DND-41 (cell line): ENCODE results near the gene CIRBP.
"Not testable (repeated sequence)": the region's sequence is repeated elsewhere in the genome, so short reads cannot be mapped to it uniquely, and the experiment has no call there.

Experiments
- ATAC-seq: fragments of 200-7000 bp; cut with Tn5 transposase; 3 replicates; pipeline ENCODE4 v1.9.1; 2021; ENCODE audit warnings: low read depth; ENCODE audit not compliant: insufficient read depth
- DNase-seq: peaks from one replicate; pipeline ENCODE4 v3.0.0-alpha.2; 2020
- H2AFZ ChIP-seq: 2 replicates; pipeline ENCODE4 v1.6.0; 2012; ENCODE audit warnings: low read depth, low read length
- H3K27ac ChIP-seq: 2 replicates; pipeline ENCODE4 v1.5.1; 2012; ENCODE audit warnings: low read length, inconsistent platforms
- H3K27me3 ChIP-seq: fragments of 200-600 bp; sonication (generic); 2 replicates; pipeline ENCODE4 v1.6.0; 2012; ENCODE audit warnings: low read length, mild to moderate bottlenecking, inconsistent platforms; ENCODE audit not compliant: insufficient read depth, poor library complexity
- H3K36me3 ChIP-seq: 2 replicates; pipeline ENCODE4 v1.5.1; 2012; ENCODE audit warnings: low read length, inconsistent platforms; ENCODE audit not compliant: insufficient read depth
- H3K4me1 ChIP-seq: 2 replicates; pipeline ENCODE4 v1.5.1; 2012; ENCODE audit warnings: mild to moderate bottlenecking, low read length; ENCODE audit not compliant: insufficient read depth
- H3K4me2 ChIP-seq: 2 replicates; pipeline ENCODE4 v1.6.0; 2012; ENCODE audit warnings: mild to moderate bottlenecking, moderate library complexity, low read length, inconsistent platforms; ENCODE audit not compliant: insufficient read depth
- H3K4me3 ChIP-seq, 2 experiments: fragments of 200-600 bp in 1 of 2; shearing (Covaris generic) in 1 of 2; 2 replicates each; pipeline ENCODE4 v1.5.1; 2012 to 2016; ENCODE audit warnings: inconsistent platforms in 2 of 2, low read length in 2 of 2, mild to moderate bottlenecking in 2 of 2, low read depth in 1 of 2, moderate library complexity in 1 of 2
- H3K79me2 ChIP-seq: 2 replicates; pipeline ENCODE4 v1.6.0; 2012; ENCODE audit warnings: low read length, inconsistent platforms; ENCODE audit not compliant: insufficient read depth
- H3K9ac ChIP-seq: 2 replicates; pipeline ENCODE4 v1.6.0; 2012; ENCODE audit warnings: low read depth, mild to moderate bottlenecking, inconsistent platforms, low read length, moderate library complexity
- H3K9me3 ChIP-seq: 2 replicates; pipeline ENCODE4 v1.5.1; 2012; ENCODE audit warnings: low read length, moderate library complexity, mild to moderate bottlenecking, inconsistent platforms; ENCODE audit not compliant: insufficient read depth, severe bottlenecking
- H4K20me1 ChIP-seq: 2 replicates; pipeline ENCODE4 v1.6.0; 2012; ENCODE audit warnings: low read length; ENCODE audit not compliant: insufficient read depth
- EZH2 ChIP-seq: IDR thresholded peaks from 3 replicates; pipeline ENCODE4 v1.6.1; 2012; ENCODE audit warnings: borderline replicate concordance, low read depth, mild to moderate bottlenecking, moderate library complexity, low read length, inconsistent platforms; ENCODE audit not compliant: severe bottlenecking
- TF ChIP-seq, protein P1 (sequence below): IDR thresholded peaks from 2 replicates; pipeline ENCODE4 v1.5.1; 2012; ENCODE audit warnings: borderline replicate concordance, low read length, moderate library complexity, mild to moderate bottlenecking; ENCODE audit not compliant: poor library complexity, severe bottlenecking; ENCODE audit errors: extremely low read depth

CIRBP gene

DNA sequence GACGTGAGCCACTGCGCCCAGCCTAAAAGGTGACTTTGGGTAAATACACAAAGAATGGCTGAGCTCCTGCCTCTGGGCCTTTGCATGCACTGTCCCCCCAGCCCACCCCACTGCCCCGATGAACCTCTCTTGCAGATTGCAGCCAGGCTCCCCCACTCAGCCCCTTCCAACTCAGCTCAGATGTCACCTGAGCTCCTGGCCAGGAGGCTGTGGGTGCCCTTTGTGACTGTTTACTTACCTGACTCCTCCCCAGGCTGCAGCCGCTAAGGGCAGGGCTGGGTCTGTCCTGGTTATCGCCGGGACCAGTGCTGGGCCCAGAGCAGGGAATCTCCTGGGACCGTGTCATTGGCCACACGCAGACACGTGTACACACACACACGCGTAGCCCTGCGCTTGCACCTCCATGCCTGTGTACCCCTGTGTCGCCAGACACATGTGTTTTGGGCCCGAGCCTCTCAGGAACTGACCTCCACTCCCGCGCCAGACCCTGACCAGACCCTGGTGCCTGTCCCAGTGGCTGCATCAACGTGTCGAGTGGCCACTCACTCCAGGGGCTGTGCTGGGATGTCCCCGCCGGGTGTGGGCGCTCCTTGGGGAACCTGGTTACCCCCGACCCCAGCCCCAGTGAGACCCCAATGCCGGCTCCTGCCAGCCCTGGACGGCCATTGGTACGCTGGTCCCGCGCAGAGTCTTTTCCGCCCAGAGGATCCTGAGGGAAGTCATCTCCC, 35.2 kb downstream of the CIRBP start:
- Histone ChIP-seq H3K9me3 (no peaks in the 10 kb centered on the region), H3K36me3 (no peaks in the 10 kb centered on the region), H3K27ac (no peak overlapping the region), H2AFZ (no peak overlapping the region), H4K20me1 (no peaks in the 10 kb centered on the region), H3K4me2 (no peak overlapping the region), H3K9ac (no peak overlapping the region), H3K4me1 (no peaks in the 10 kb centered on the region), H3K79me2 (no peaks in the 10 kb centered on the region), H3K4me3 (no peak overlapping the region), H3K27me3 (no peaks in the 10 kb centered on the region)
- TF ChIP-seq EZH2 = no peak
- TF ChIP-seq, protein P1, sequence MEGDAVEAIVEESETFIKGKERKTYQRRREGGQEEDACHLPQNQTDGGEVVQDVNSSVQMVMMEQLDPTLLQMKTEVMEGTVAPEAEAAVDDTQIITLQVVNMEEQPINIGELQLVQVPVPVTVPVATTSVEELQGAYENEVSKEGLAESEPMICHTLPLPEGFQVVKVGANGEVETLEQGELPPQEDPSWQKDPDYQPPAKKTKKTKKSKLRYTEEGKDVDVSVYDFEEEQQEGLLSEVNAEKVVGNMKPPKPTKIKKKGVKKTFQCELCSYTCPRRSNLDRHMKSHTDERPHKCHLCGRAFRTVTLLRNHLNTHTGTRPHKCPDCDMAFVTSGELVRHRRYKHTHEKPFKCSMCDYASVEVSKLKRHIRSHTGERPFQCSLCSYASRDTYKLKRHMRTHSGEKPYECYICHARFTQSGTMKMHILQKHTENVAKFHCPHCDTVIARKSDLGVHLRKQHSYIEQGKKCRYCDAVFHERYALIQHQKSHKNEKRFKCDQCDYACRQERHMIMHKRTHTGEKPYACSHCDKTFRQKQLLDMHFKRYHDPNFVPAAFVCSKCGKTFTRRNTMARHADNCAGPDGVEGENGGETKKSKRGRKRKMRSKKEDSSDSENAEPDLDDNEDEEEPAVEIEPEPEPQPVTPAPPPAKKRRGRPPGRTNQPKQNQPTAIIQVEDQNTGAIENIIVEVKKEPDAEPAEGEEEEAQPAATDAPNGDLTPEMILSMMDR = no peak
- DNase-seq (no peak), ATAC-seq (no peak)

DNA sequence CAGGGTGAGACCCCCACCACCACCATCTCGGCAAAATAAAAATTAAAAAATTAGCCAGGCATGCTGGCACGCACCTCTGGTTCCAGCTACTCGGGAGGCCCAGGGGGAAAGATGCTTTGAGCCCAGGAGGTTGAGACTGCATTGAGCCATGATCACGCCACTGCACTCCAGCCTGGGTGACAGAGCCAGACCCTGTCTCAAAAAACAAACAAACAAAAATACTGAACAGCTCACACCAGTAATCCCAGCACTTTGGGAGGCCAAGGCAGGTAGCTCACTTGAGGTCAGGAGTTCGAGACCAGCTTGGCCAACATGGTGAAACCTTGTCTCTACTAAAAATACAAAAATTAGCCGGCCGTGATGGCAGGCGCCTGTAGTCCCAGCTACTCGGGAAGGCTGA, 36.2 kb downstream of the CIRBP start:
- not testable (repeated sequence) for H3K27me3 ChIP-seq, H3K27ac ChIP-seq, H3K4me1 ChIP-seq, H3K9ac ChIP-seq, H3K4me2 ChIP-seq, H3K36me3 ChIP-seq, H3K9me3 ChIP-seq, H3K4me3 ChIP-seq, H2AFZ ChIP-seq, DNase-seq, ATAC-seq, H4K20me1 ChIP-seq, H3K79me2 ChIP-seq

DNA sequence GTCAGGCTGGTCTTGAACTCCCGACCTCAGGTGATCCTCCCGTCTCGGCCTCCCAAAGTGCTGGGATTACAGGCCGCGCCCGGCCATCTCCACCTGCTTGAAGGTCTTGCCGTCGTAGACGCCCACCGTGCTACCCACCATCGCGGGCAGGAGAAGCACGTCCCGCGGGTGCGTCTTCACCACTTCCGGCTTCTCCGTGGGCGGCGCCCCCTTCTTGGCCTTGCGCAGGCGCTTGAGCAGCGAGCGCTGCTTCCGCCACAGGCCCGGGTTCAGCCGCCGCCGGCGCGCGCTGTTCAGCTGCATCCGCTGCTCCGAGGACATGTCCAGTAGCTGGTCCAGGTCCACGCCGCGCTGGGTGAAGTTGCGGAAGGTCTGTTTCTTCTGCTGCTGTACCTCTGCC, 38.2 kb downstream of the CIRBP start:
- Histone ChIP-seq H3K27ac (no peak overlapping the region), H3K4me3 (no peak overlapping the region), H3K4me2 (no peak overlapping the region), H3K36me3 (no peaks in the 10 kb centered on the region), H3K79me2 (no peaks in the 10 kb centered on the region), H2AFZ (no peak overlapping the region), H3K4me1 (no peaks in the 10 kb centered on the region), H3K9me3 (no peaks in the 10 kb centered on the region), H3K27me3 (no peaks in the 10 kb centered on the region), H3K9ac (no peak overlapping the region), H4K20me1 (no peaks in the 10 kb centered on the region)
- ATAC-seq = no peak
- TF ChIP-seq, protein P1 = no peak
- no peak for TF ChIP-seq EZH2
- DNase-seq = no peak

DNA sequence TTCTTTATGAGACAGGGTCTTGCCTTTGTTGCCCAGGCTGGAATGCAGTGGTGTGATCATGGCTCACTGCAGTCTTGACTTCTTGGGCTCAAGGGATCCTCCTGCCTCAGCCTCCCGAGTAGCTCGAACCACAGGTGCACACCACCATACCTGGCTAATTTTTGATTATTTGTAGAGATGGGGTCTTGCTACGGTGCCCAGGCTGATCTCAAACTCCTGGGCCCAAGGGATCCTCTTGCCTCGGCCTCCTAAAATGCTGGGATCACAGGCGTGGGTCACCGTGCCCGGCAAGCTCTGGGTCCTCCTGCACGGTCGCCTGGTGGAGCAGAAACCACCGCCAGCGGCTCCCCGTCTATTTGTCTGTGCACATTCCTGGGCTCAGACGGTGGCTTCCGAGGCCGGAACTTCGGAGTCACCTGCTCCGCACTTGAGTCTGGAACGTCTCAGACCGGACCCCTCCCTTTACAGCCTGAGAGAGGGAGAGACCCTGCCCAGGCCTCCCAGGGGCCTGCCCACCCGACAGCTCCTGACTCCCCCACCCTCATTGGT, 38.7 kb downstream of the CIRBP start:
- H3K36me3 ChIP-seq = no peaks in the 10 kb centered on the region
- H3K27me3 ChIP-seq = no peaks in the 10 kb centered on the region
- ATAC-seq = no peak
- no peak for DNase-seq
- no peak overlapping the region for H3K4me2 ChIP-seq
- TF ChIP-seq EZH2 = no peak
- TF ChIP-seq, protein P1 = no peak
- no peak overlapping the region for H3K9ac ChIP-seq
- no peaks in the 10 kb centered on the region for H4K20me1 ChIP-seq
- no peaks in the 10 kb centered on the region for H3K9me3 ChIP-seq
- no peaks in the 10 kb centered on the region for H3K4me1 ChIP-seq
- no peaks in the 10 kb centered on the region for H3K79me2 ChIP-seq
- H2AFZ ChIP-seq = no peak overlapping the region
- no peak overlapping the region for H3K27ac ChIP-seq
- H3K4me3 ChIP-seq = no peak overlapping the region
